ENCODE measurements around the gene MUCL3.
"Not testable (repeated sequence)": the region's sequence is repeated elsewhere in the genome, so short reads cannot be mapped to it uniquely, and the experiment has no call there.

MUCL3 gene

GRCh38 chr6:30979690-30980089, 38.9 kb downstream of the MUCL3 start:
- DNase-seq (ENCODE audit: low spot score), result no peak

GRCh38 chr6:30981942-30982772, 41.4 kb downstream of the MUCL3 start:
- DNase-seq (ENCODE audit: low spot score), result no peak

DNA sequence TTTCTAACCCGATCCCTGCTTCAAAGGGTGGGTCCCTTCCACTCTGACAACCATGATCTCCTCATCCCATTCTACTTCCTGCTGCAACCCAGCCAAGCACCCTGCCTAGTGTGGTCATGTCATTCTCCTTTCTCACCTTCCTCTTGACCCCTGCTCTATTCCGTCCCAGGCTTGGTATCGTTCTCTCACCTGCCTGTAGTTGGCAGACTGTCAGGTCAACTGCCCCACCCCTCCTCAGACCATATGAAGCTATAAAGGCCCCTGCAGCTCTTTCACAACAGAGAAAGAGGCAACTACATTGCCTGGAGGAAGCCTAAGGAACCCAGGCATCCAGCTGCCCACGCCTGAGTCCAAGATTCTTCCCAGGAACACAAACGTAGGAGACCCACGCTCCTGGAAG, 42.7 kb downstream of the MUCL3 start, which contains the start of gene MUC21:
Gene MUC21, plus strand, starts transcription at position 280 of the 400 bp plus-strand sequence. CDS start 241 bp downstream, outside the sequence.
- DNase-seq (ENCODE audit: low spot score), result no peak

DNA sequence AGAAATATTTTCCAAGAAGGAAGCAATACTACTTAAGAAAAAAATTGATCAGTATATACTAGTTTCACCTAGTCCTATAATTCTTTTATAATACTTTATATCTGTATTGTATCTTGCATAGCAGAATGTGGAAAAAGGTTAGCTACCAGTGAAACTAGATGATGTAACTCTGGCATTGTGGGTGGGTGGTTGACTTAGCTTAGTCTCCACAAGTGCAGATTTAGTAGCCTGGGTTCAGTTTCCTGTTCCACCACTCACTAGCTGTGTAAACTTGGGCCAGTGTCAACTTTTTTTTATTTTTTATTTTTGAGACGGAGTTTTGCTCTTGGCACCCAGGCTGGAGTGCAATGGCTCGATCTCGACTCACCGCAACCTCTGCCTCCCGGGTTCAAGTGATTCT, 44.7 kb downstream of the MUCL3 start:
- no peak for DNase-seq (ENCODE audit: low spot score)

- no peak for DNase-seq (ENCODE audit: low spot score)
Measured at GRCh38 chr6:30987304-30987703, 46.5 kb downstream of the MUCL3 start.

DNA sequence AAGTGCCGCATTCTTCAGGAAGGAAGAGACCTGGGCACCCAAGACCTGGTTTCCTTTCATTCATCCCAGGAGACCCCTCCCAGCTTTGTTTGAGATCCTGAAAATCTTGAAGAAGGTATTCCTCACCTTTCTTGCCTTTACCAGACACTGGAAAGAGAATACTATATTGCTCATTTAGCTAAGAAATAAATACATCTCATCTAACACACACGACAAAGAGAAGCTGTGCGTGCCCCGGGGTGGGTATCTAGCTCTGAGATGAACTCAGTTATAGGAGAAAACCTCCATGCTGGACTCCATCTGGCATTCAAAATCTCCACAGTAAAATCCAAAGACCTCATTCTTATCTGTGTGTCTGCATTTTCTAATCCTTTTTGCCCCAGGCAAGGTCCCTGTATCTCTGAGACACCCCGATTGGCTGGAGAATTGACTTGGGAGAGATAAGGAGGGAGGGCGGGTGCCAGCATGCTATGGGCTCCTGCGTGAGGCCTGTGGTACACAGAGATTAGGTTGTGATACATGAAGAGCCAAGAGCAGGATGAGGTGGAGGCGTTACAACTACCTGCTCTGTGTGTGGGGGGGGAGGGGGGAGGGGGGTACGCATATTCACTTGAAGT, 47.5 kb downstream of the MUCL3 start:
- no peak for DNase-seq (ENCODE audit: low spot score)

- DNase-seq (ENCODE audit: low spot score), result peak; percentile 25
Measured at GRCh38 chr6:30990422-30991086, 49.8 kb downstream of the MUCL3 start.

- DNase-seq (ENCODE audit: low spot score), result no peak
Measured at GRCh38 chr6:30991891-30992290, 51.1 kb downstream of the MUCL3 start.

DNA sequence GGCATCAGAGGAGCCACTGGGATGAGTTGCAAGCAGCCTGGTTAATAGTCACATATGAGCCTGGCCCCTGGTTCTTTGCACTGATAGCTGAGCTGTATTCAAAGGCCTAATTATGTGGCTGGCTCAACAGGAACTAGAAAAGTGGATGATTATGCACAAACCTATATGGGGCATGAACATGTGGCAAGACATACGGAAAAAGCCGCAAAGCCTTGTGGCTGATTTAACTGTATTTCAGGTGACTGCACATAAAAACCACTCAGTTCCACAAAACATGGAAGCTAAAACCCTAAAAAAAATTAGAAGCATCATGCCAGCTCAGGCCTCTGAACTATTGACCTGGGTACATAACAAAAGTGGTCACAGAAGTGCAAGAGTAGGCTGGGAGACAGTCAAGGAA, 56.5 kb downstream of the MUCL3 start:
- DNase-seq (ENCODE audit: low spot score), result no peak

DNA sequence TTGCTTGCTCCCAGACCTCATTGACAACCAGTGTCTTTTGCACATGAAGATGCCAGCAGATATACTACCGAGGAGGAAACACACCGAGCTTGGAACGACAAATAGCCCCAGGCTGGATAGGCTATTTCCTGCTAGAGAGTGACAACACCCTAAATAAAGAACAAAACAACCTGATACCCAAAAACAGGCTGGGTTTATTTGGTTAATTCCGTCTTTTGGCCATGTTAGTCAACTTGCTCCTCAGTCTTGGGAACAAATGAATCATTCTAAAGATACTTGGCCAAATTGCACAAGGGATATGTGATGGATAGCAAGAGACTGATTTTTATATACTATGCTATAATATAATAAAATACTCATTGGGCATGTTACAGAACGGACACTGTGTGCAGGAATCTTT, 58.0 kb downstream of the MUCL3 start:
- no peak for DNase-seq (ENCODE audit: low spot score)

- DNase-seq (ENCODE audit: low spot score), result not testable (repeated sequence)
Measured at GRCh38 chr6:31000067-31000860, 59.5 kb downstream of the MUCL3 start.

- no peak for DNase-seq (ENCODE audit: low spot score)
Measured at GRCh38 chr6:31001281-31001888, 60.6 kb downstream of the MUCL3 start.

GRCh38 chr6:31002471-31002870, 61.7 kb downstream of the MUCL3 start:
- DNase-seq (ENCODE audit: low spot score), result no peak
